Thoracic aorta (tissue), 2 donors: ENCODE data around the gene TBKBP1. TPM values are rescaled to one million over a fixed set of nuclear protein-coding genes. Genes with fewer than 3 reads are reported as not detected.

Experiments used
- ATAC-seq: fragments of 150-250 bp; one replicate; pipeline ENCODE4 v1.8.0; 2017; ENCODE audit warnings: low read depth; ENCODE audit not compliant: insufficient number of reproducible peaks, low FRiP score
- DNase-seq: peaks from one replicate; pipeline ENCODE4 v3.0.0-alpha.2; 2020; ENCODE audit warnings: low spot score
- H3K27ac ChIP-seq, 2 donors: fragments of 200-600 bp; sonication (generic); 1 replicate in 1 of 2; 2 replicates in 1 of 2; pipeline ENCODE4 v1.5.1; 2016; ENCODE audit warnings: mild to moderate bottlenecking in 2 of 2, moderate library complexity in 2 of 2
- H3K27me3 ChIP-seq: fragments of 200-600 bp; sonication (generic); replicated peaks from 2 replicates; pipeline ENCODE4 v1.6.0; 2016; ENCODE audit warnings: mild to moderate bottlenecking; ENCODE audit not compliant: insufficient read depth
- H3K36me3 ChIP-seq: fragments of 200-600 bp; sonication (generic); one replicate; pipeline ENCODE4 v1.5.1; 2016
- H3K4me1 ChIP-seq, 2 donors: fragments of 200-600 bp; sonication (generic); 1 replicate in 1 of 2; 2 replicates in 1 of 2; pipeline versions ENCODE4 v1.5.1 to v1.6.0; 2016; ENCODE audit warnings: low read depth in 2 of 2, mild to moderate bottlenecking in 1 of 2; ENCODE audit not compliant: control insufficient read depth in 1 of 2
- H3K4me3 ChIP-seq: fragments of 200-600 bp; sonication (generic); 2 replicates; pipeline ENCODE4 v1.5.1; 2016; ENCODE audit warnings: mild to moderate bottlenecking
- H3K9me3 ChIP-seq: fragments of 200-600 bp; sonication (generic); 2 replicates; pipeline ENCODE4 v1.5.1; 2016
- CTCF ChIP-seq: fragments of 200-600 bp; sonication (generic); IDR thresholded peaks from one replicate; pipeline ENCODE4 v1.5.1; 2019; ENCODE audit warnings: antibody characterized with exemption
- total RNA-seq, 2 donors: library from RNA; depleted of rRNA; stranded (reverse); fragments of >200 nt; gene quantifications; one replicate each; pipeline versions ENCODE4 v1.1.0 to v1.2.3, GENCODE V29; 2016

The TBKBP1 gene
- total RNA-seq, 2 donors from 2014 or later = 8.8 to 19.1 TPM

- Histone ChIP-seq H3K27ac (peak overlapping the region; percentile 29 to 30), H3K36me3 (peaks cover 22% of the 10 kb centered on the region), H3K4me1 (peaks cover 8 to 29% of the 10 kb centered on the region in 2 donors), H3K27me3 (no peaks in the 10 kb centered on the region), H3K9me3 (no peaks in the 10 kb centered on the region), H3K4me3 (peak overlapping the region; percentile 75)
- ATAC-seq (peak; percentile 8), DNase-seq (peak; percentile 75)
- no peak for TF ChIP-seq CTCF
Observed at GRCh38 chr17:47650525-47651522, 43.1 kb upstream of the TBKBP1 start.

- H3K27me3 ChIP-seq = no peaks in the 10 kb centered on the region
- DNase-seq = no peak
- H3K9me3 ChIP-seq = no peaks in the 10 kb centered on the region
- H3K36me3 ChIP-seq = peaks cover 28% of the 10 kb centered on the region
- H3K4me3 ChIP-seq = no peak overlapping the region
- H3K4me1 ChIP-seq = peaks cover 8 to 29% of the 10 kb centered on the region in 2 donors
- TF ChIP-seq CTCF = no peak
- H3K27ac ChIP-seq = no peak overlapping the region
- no peak for ATAC-seq
Observed at GRCh38 chr17:47651704-47652103, 42.3 kb upstream of the TBKBP1 start.

GRCh38 chr17:47652570-47652969 is 41.4 kb upstream of the TBKBP1 start:
- no peaks in the 10 kb centered on the region for H3K9me3 ChIP-seq
- ATAC-seq (no peak), DNase-seq (no peak)
- no peak overlapping the region for H3K27ac ChIP-seq
- H3K4me3 ChIP-seq = no peak overlapping the region
- TF ChIP-seq CTCF = no peak
- peaks cover 36% of the 10 kb centered on the region for H3K36me3 ChIP-seq
- peaks cover 8 to 29% of the 10 kb centered on the region in 2 donors for H3K4me1 ChIP-seq
- H3K27me3 ChIP-seq = no peaks in the 10 kb centered on the region

- Histone ChIP-seq H3K4me3 (no peak overlapping the region), H3K36me3 (peaks cover 45% of the 10 kb centered on the region), H3K9me3 (no peaks in the 10 kb centered on the region), H3K4me1 (peaks cover 6 to 25% of the 10 kb centered on the region in 2 donors), H3K27me3 (no peaks in the 10 kb centered on the region), H3K27ac (no peak overlapping the region)
- TF ChIP-seq CTCF = no peak
- DNase-seq = no peak
- no peak for ATAC-seq
Observed at GRCh38 chr17:47653442-47653841, 40.5 kb upstream of the TBKBP1 start.

- DNase-seq = no peak
- peaks cover 5 to 20% of the 10 kb centered on the region in 2 donors for H3K4me1 ChIP-seq
Observed at GRCh38 chr17:47654991-47655390, 39.0 kb upstream of the TBKBP1 start.

More at GRCh38 chr17:47654991-47655390, 39.0 kb upstream of the TBKBP1 start:
- Histone ChIP-seq H3K9me3 (no peaks in the 10 kb centered on the region), H3K4me3 (no peak overlapping the region), H3K27ac (no peak overlapping the region), H3K36me3 (peaks cover 51% of the 10 kb centered on the region), H3K27me3 (no peaks in the 10 kb centered on the region)
- ATAC-seq = no peak
- no peak for TF ChIP-seq CTCF
